Tibial nerve (tissue), 4 donors: Measurements from ENCODE around the gene CTNNB1.

Source experiments
- CTCF ChIP-seq, 5 experiments: fragments of 200-600 bp in 3 of 5; fragments of 450-650 bp in 2 of 5; sonication (generic) in 3 of 5; IDR thresholded peaks; one replicate each; pipeline ENCODE4 v1.5.1; 2016 to 2019; ENCODE audit warnings: antibody characterized with exemption in 5 of 5, mild to moderate bottlenecking in 3 of 5, moderate library complexity in 2 of 5
- EP300 ChIP-seq, 2 donors: sonication (generic); formaldehyde crosslinking; IDR thresholded peaks; one replicate each; pipeline ENCODE4 v1.6.1; 2017; ENCODE audit warnings: antibody characterized with exemption in 2 of 2, mild to moderate bottlenecking in 1 of 2
- POLR2A ChIP-seq, 2 donors: fragments of 450-650 bp; IDR thresholded peaks; one replicate each; pipeline ENCODE4 v1.6.1; 2017; ENCODE audit warnings: antibody characterized with exemption in 2 of 2, mild to moderate bottlenecking in 2 of 2, moderate library complexity in 2 of 2

GRCh38 chr3:41237907-41238306, 38.6 kb downstream of the CTNNB1 start:
- TF ChIP-seq CTCF (IDR thresholded peaks at IDR 0.05) (no peak), POLR2A (IDR thresholded peaks at IDR 0.05) (no peak), EP300 (IDR thresholded peaks at IDR 0.05) (no peak)
